Embryonic facial prominence (tissue), 1 donor: ENCODE measurements around the gene ZBTB3.
A peak's percentile ranks its signal among the peaks of the same experiment; 100 is the strongest.
"Not testable (repeated sequence)": the region's sequence is repeated elsewhere in the genome, so short reads cannot be mapped to it uniquely, and the experiment has no call there.

Experiments
- DNase-seq: peaks from one replicate; pipeline ENCODE4 v3.0.0-alpha.2; 2016; ENCODE audit errors: extremely low spot score

ZBTB3 gene

DNA sequence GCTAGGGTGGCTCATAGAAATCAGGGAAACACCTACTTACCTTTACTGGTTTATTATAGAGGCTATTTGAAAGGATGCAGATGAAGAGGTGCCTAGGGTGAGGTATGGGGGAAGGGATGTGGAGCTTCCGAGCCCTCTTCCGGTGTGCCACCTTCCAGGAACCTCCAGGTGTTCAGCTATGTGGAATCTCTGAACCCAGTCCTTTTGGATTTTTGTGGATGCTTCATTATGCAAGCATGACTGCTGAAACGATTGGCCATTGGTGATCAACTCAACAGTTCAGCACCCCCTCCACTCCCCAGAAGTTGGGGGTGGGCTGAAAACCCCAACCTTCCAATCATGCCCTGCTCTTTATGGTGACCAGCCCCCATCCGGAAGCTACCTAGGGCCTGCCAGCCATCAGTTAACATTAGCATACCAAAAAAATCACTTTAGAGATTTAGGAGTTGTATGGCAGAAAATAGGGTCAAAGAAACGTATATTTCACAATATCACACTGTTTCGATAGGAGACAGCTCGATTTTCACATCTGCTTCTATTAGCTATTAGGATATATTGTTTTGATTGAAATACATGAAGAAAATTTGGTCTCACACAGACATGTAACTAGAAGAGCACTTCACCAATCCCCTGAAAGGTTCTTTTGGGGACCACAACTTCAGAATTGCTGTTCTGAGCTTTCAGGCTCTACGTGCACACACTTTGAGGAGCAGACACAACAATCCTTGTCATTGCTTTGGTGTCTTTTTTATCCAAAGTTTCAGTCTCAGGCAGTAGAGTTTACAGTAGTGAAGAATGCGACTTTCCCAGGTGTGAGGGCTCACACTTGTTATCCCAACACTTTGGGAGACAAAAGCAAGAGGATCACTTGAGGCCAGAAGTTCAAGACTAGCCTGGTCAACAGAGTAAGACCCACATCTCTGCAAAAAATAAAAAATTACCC is 4.2 kb upstream of the ZBTB3 start:
- DNase-seq = no peak

DNA sequence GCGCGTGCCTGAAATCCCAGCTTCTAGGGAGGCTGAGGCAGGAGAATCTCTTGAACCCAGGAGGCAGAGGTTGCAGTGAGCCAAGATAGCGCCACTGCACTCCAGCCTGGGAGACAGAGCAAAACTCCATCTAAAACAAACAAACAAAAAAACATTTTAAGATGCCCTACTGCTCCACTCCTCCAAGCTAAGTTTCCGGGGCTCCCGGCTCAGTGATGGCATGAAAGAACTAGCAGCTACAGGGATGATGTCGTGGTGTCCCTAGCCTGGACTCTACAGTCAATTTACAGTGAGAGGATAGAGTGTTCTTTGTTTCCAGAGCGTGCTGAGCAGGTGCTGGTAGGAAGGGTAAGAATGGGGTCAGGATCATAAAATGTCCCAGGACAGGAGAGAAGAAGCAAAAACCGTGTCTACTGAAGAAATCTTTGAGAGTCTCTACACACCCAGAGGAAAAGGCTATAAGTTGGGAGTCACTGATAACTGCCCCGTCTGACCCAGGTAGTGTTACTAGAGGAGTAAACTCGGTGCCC is 1.2 kb upstream of the ZBTB3 start:
- no peak for DNase-seq

DNA sequence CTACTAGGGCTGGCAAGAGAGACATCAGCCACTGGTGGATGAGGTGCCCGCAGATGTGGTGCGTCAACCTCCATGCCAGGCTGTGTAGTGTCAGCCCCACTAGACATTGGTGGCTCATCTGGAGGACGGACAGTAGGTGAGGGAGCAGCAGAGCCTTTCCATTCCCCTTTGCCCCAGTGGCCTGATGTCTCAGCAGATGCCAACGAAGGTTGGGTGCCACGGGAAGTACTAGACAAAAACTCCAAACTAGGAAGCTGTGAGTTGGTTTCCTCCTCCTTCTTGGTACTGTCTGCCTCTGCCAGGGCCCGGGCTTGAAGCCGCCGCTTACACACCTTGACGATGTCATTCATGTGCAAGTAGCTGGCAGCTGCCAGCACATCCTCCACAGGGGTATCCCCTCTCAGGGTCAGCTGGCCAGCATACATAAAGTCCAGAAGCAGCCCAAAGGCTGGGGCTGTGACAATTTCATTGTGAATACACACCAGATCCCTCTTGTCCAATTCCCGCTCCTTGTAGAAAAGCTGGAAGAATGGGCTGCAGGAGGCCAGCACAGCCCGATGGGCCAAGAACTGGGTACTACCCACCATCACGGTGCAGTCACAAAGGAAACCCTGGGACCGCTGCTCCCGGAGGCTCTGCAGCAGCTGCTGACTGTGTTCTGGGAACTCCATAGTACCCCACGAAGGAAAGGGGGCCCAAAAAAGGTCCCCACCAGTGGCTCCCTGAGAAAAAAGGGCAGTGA is 795 bp downstream of the ZBTB3 start:
- DNase-seq = no peak

DNA sequence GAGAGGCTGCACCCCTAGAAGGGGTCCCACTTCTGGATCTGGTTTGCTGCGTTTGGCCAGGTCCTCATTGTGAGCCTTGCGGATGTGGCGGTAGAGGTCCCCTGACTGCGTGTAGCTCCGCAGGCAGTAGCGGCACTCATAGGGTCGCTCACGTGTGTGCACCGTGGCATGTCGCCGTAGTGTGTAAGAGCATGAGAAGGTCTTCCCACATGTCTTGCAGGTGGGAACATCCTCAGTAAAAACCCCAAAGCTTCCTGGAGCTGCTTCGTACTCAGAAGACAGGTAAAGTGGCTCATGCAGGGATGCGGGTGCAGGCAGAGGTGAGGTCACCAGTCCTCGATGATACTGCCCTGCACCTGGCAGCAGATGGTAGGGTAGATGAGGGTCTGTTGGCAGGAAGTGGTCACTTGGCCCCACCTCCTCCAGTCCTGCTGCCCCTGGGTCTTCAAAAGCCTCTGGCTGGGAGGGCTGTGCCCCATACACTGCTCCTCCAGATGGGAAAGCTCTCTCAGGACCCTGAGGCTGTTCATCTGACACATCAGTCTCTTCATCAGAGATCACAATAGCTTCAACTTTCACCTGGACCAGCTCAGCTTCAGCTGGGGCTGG is 1.7 kb downstream of the ZBTB3 start:
- DNase-seq = no peak

DNA sequence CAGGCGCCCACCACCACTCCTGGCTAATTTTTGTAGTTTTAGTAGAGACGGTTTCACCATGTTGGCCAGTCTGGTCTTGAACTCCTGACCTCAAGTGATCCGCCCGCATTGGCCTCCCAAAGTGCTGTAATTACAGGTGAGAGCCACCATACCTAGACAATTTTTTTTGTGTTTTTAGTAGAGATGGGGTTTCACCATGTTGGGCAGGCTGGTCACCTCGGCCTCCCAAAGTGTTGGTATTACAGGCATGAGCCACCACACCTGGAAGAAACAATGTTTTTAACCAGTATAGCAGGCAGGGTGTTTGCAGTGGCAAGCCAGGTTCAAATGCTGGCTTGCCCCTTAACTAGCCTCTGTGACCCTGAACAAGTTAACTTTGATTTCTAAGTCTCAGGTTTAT is 4.0 kb downstream of the ZBTB3 start:
- not testable (repeated sequence) for DNase-seq

DNA sequence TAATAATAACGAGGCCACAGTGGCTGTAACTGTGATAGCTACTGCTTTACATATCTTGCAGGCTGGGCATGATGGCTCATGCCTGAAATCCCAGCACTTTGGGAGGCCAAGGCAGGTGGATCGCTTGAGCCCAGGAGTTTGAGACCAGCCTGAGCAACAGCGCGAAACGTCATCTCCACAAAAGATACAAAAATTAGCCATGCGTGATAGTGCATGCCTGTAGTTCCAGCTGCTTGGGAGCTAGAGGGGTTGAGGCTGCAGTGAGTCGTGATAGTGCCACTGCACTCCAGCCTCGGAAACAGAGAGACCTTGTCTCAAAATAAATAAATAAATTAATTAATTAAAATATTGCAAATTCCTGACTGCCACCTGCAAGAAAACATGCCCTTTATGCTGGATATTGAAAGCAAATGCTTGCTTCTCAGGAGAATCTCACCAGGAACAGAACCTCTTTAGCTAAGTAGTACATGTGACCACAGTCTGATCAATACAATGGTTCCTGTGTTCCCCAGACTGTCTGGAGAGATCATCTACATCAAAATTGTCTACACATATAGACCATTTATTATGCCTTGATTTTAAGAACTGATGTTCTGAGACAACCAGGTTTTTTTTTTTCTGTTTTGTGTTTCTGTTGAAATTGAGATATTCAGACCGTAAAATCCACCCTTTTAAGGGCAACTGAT is 6.3 kb downstream of the ZBTB3 start:
- DNase-seq = no peak

DNA sequence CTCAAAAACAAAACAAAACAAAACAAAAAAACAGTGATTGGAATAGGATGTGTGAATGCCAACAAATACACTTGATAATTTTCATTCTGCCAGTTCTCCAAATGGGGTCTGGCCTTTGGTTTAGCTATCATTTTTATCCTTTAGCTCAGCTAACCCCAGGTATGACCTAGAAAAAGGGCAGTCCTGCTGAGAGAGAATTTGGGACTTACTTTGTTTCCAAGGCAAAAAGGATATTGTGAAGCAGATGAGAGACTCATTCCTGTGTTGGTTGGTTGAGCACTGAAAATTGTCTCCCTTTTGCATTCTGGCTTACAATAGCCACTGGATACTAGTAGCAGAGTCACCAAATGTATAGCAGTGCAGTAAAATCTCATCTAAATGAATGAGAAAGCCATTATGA is 16.8 kb downstream of the ZBTB3 start:
- DNase-seq = no peak

DNA sequence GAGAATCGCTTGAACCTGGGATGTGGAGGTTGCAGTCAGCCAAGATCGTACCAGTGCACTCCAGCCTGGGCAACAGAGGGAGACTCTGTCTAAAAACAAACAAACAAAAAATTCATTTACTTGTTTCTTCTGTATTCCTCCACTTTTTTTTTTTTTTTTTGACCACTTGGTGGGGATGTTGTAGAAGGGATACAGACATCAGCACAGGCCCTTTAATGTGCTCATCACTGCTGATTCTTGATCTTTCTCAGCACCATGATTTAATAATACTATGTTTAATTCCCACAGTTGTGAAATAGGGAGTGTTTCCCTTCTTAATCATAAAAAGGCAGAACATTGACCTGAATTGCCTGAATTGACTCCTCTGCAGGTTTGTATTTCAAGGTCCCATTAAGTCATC is 21.1 kb downstream of the ZBTB3 start:
- no peak for DNase-seq

DNA sequence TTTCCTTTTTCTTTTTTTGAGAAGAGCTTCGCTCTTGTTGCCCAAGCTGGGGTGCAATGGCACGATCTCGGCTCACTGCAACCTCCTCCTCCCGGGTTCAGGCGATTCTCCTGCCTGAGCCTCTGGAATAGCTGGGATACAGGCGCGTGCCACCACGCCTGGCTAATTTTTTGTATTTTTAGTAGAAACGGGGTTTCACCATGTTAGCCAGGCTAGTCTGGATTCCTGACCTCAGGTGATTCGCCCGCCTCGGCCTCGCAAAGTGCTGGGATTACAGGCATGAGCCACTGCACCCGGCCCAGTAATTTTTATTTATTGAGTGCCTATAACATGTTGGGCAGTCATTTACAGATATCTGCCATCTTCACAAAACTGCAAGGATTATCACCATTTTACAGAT is 23.9 kb downstream of the ZBTB3 start:
- DNase-seq = not testable (repeated sequence)

DNA sequence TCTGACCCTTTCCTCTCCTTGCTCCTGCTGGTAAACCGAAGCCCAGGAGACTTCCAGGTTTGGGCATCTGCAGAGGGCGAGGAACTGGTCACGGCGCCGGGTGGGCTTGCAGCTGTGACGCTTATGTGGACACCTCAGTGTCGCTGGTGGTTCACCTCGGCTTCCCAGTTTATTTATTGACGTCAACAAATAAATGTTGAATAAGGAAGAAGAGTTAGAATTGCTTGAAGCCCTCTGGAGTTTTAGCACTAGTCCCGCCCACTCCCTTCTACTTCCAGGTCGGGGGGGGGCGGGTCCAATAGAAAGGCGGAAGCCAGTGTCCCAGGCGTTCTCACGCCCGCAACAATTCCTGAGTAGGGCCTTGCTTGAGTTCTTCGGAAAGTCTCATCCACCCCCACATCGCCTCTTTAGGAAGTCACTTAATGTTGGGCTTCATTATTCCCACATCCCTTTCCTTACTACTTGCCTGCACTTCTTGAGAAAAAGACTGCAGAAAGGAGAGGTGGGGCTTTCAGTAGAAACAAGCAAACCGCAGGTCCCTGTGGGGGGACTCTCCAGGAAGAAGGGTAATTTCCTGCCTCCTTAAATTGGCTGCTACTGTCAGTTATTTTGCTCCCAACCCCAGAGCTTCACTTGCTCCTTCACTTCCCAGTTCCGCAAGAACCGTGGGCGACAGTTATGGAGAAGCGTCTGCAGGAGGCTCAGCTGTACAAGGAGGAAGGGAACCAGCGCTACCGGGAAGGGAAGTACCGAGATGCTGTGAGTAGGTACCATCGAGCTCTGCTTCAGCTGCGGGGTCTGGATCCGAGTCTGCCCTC is 25.6 kb downstream of the ZBTB3 start, which contains the start of gene TTC9C:
TTC9C (plus strand) TSS at position 316 of the 818 bp plus-strand sequence; CDS start at position 679, 363 bp downstream.
- peak; percentile 82 for DNase-seq

DNA sequence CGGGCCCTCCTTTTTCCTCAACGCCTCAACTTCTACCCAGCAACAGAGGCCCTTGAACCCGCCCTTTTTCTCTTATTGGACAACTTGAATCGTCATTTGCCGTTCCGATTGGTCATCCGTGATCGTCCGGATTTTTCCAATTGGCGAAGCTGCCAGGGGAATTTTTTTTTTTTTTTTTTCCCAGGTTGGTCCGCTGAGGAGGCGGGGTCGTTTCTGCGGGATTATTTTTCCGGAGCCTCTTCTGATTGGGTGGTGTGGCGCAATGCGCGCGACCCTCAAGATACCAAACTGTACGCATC is 26.1 kb downstream of the ZBTB3 start:
- DNase-seq = peak; percentile 95

DNA sequence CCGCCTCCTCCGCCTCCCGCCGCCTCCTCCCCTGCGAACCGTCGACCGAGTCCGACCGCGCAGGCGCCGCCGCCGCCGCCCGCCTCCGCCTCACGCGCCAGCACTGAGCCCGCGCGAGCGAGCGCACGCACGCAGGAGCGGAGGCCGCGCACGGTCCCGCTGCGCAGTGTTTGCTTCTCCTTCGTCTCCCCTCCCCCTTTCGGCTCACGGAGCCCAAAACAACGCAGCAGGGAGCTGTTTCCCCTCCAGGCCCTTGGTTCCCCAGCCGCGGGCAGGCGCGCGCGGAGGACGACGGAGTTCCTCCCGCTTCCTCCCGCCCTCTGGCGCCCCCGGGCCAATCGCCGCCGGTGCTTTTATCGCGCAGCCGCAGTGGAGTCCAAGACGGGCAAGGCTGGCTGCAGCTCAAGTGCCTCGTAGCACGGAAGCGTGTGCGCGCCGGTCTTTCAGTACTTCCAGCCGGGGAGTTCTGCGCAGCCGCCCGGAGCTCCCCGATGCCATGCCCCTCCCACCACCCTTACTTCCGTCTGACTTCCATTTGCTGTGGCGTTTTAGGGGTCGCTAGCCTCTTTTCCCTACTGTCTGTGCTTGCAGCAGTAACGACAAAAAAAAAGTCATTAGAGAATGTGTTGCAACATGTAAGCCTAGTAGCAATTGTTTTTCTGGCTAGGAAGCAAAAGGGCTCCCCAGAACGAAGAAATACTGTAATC is 26.6 kb downstream of the ZBTB3 start, which contains the start of gene HNRNPUL2:
HNRNPUL2 (minus strand) TSS at position 293 of the 707 bp plus-strand sequence. CDS start 301 bp downstream, outside the sequence.
- peak; percentile 99 for DNase-seq

DNA sequence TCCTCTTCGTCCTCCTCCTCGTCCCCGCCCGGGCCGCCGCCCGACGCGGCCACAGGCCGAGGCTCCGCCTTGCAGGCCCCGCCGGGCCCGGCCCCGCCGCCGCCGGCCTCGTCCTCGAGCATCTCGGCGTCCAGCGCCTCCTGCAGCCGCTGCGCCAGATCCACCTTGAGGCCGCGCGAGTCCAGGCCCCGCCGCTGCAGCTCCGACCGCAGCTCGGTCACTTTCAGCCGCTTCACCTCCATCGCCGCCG is 27.1 kb downstream of the ZBTB3 start:
- DNase-seq = no peak

DNA sequence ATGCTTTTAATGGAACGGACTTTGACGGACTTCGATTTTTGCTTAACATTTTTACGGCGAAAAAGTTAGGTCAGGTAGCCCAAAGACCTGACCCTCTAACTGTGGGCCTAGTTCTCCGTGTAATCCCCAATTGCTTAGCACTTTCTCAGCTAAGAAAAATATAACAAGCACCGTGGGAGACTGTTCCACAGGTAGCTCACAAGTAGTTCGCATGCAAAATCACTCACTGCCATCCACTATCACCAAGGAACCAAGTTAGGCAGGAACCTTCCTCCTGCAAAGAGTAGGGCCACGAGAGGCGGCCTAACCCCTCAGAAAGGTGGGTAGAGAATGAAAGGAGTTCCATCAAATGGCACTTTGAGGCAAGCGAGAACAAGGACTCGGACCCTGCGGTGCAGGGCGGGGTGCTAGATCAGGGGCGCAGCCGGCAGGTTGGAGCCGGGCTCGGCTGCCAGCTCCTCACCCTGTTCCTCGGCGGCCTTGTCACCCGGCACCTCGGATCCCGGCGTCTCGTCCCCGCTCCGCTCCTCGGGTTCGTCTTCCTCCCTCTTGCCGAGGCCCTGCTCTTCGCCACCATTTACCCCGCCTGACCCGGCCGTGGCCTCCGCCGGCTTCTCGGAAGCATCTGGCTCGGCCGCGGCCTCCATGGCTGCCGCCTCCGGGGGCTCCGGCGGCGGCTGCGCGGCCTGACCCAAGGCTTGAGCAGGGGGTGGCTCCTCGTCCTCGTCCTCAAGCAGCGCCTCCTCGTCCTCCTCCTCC is 27.6 kb downstream of the ZBTB3 start:
- no peak for DNase-seq

DNA sequence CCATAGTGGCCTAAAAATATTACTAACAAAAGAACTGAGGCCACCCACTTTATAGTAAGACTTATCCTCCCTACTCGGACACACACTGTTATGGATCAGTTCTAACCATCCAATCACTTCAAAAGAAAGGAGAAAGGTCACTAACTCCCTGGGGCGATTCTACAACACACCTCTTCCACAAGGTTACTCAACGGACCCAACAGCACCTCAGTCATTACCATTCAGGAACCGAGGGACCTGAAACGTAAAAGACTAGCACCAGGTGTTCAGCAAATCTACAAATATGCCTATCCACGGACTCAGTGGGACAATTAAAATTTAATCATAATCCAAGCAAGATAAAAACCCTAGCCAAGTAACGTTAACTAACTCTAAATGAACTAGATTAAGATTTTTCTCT is 28.3 kb downstream of the ZBTB3 start:
- DNase-seq = no peak

DNA sequence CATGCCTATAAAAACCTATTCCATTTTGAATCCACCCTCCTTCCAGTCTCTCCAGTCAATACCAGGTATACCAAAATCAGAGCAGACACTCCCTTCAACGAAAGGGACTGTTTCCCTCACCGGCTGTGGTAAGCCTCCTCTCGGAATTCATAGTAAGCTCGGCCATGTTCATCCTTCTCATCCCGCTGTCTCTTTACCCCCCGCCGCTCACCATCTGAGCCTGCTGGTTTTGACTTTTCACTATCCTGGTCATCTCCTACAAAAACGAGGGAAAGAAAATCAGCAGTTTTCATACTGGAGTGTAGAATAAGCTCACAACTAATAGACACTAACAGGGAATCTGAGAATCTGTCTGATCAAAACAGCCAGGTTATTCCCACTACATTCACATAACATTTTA is 29.8 kb downstream of the ZBTB3 start:
- DNase-seq = no peak

DNA sequence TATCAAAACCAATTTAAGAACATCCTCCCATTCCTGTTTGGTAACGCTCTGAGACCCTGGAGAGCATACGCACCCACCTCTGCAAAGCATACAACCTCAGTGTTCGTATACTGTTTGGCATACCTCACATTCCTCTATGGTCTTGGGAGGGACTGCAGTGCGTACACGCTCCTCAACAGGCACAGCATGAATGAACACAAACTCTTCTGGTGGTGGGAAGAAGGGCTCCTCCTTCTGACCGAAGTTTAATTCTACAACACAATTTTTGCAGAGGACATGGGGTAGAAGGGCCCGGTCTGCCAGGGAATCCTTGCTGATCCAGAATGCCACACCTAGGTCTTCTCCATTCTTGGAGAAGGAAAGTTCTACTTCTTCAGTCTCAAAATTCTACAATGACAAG is 32.0 kb downstream of the ZBTB3 start:
- DNase-seq = no peak

DNA sequence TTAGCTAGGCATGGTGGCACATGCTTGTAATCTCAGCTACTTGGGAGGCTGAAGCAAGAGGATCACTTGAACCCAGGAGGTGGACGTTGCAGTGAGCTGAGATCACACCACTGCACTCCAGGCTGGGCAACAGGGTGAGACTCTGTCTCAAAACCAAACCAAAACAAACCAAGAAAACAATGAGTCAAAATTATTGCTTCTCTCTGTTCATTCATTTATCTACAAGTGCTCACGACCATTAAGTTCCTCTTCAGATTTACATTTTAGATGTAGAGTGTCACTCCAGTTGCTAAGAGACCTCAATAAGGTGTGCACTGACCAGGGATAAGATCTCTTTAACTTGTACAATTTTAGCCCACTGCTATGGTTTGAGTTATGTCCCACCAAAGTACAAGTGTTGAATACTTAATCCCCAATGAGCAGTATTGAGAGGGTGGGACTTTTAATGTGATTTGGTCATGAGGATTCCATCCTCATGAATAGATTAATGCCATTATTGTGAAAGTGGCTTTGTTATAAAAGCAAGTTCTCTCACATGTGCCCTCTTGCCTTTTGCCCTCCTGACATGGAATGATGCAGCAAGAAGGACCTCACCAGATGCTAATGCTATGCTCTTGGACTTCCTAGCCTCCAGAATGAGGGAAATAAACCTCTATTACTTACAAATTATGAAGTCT is 34.5 kb downstream of the ZBTB3 start:
- no peak for DNase-seq

DNA sequence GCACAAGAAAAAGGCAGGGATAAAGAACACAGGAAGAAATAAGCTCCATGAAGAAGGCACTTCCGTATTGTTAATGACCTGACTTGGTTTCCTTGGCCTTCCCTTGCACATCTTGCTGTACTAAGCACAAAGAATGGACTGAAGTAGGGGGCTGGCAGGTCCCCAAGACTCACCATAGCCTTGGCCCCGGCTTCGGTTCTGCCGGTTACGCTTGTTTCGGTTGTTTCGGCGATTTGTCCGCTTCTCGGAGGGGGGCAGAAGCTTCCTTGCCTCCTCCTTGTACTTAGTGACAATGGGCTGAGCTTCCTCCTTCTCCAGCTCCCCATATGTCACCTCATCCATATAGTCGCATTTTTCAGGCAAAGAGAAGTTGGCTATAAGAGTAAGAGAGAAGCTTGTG is 37.1 kb downstream of the ZBTB3 start:
- no peak for DNase-seq
